Smooth muscle cell (in vitro differentiated cells): ENCODE results near the gene RTL10. TPM values are rescaled to one million over a fixed set of nuclear protein-coding genes. Genes with fewer than 3 reads are reported as not detected.

Experiments
- DNase-seq: peaks from one replicate; lab custom pipeline; 2025; ENCODE audit not compliant: unreplicated experiment; lab: John Stamatoyannopoulos, UW
- H2AFZ ChIP-seq: fragments of 200-600 bp; sonication (generic); 2 replicates; pipeline ENCODE4 v1.6.0; 2016; ENCODE audit warnings: antibody characterized with exemption, low read depth, mild to moderate bottlenecking
- H3F3A ChIP-seq: fragments of 200-600 bp; sonication (generic); 2 replicates; pipeline ENCODE4 v1.6.0; 2017; ENCODE audit warnings: antibody characterized with exemption, low read depth
- H3K27ac ChIP-seq: fragments of 200-600 bp; sonication (generic); 2 replicates; pipeline ENCODE4 v1.5.1; 2016; ENCODE audit warnings: low read depth, mild to moderate bottlenecking
- H3K27me3 ChIP-seq: fragments of 200-600 bp; sonication (generic); 2 replicates; pipeline ENCODE4 v1.6.1; 2016; ENCODE audit warnings: low read depth, mild to moderate bottlenecking
- H3K36me3 ChIP-seq: fragments of 200-600 bp; sonication (generic); 2 replicates; pipeline ENCODE4 v1.5.1; 2016; ENCODE audit warnings: low read depth
- H3K4me1 ChIP-seq: fragments of 200-600 bp; sonication (generic); 2 replicates; pipeline ENCODE4 v1.5.1; 2016; ENCODE audit warnings: low read depth
- H3K4me2 ChIP-seq: fragments of 200-600 bp; sonication (generic); 2 replicates; pipeline ENCODE4 v1.6.0; 2016; ENCODE audit warnings: mild to moderate bottlenecking
- H3K4me3 ChIP-seq: fragments of 200-600 bp; sonication (generic); 2 replicates; pipeline ENCODE4 v1.5.1; 2016; ENCODE audit warnings: mild to moderate bottlenecking
- H3K79me2 ChIP-seq: fragments of 200-600 bp; sonication (generic); 2 replicates; pipeline ENCODE4 v1.6.0; 2016; ENCODE audit warnings: low read depth, mild to moderate bottlenecking
- H3K9ac ChIP-seq: fragments of 200-600 bp; sonication (generic); 2 replicates; pipeline ENCODE4 v1.6.0; 2016; ENCODE audit warnings: low read depth
- H3K9me3 ChIP-seq: fragments of 200-600 bp; sonication (generic); replicated peaks from 2 replicates; pipeline ENCODE4 v1.5.1; 2016; ENCODE audit warnings: low read depth
- H4K20me1 ChIP-seq: fragments of 200-600 bp; sonication (generic); 2 replicates; pipeline ENCODE4 v1.6.0; 2016; ENCODE audit warnings: low read depth
- CTCF ChIP-seq: fragments of 200-600 bp; sonication (generic); IDR thresholded peaks from 2 replicates; pipeline ENCODE4 v1.5.1; 2017; ENCODE audit warnings: borderline replicate concordance, mild to moderate bottlenecking, antibody characterized with exemption; ENCODE audit not compliant: insufficient read depth, poor library complexity, severe bottlenecking
- WGBS: methylation state at CpG from one replicate; pipeline ENCODE4 v1.1.7; 2016; ENCODE audit warnings: low lambda C conversion rate; 5-methylcytosine and 5-hydroxymethylcytosine counted together
- polyA plus RNA-seq: library from polyadenylated mRNA; unstranded; fragments of >200 nt; fragmentation: Nextera tagmentation; extraction: Ambion mirVana; gene quantifications from 2 replicates; pipeline ENCODE4 v1.2.1, GENCODE V29; 2016
- total RNA-seq: library from RNA; depleted of rRNA; stranded (reverse); fragments of >200 nt; gene quantifications from 2 replicates; pipeline ENCODE4 v1.2.3, GENCODE V29; 2014

The RTL10 gene
- total and polyA plus RNA-seq, 2 experiments from 2014 or later: 3.8 to 7.5 TPM

GRCh38 chr22:19810381-19811201 is 44.1 kb downstream of the RTL10 start:
- H3K4me1 ChIP-seq: no peaks in the 10 kb centered on the region
- H3K4me2 ChIP-seq: no peak overlapping the region
- no peaks in the 10 kb centered on the region for H4K20me1 ChIP-seq
- H3K9me3 ChIP-seq: no peaks in the 10 kb centered on the region
- DNase-seq: no peak
- H3K79me2 ChIP-seq: no peaks in the 10 kb centered on the region
- no peak overlapping the region for H3K27ac ChIP-seq
- no peaks in the 10 kb centered on the region for H3K36me3 ChIP-seq
- H3K27me3 ChIP-seq: no peaks in the 10 kb centered on the region
- TF ChIP-seq CTCF: no peak
- no peak overlapping the region for H3K9ac ChIP-seq
- H3F3A ChIP-seq: no peaks in the 10 kb centered on the region
- H3K4me3 ChIP-seq: no peak overlapping the region
- H2AFZ ChIP-seq: no peak overlapping the region
- 84% methylated on average over 23 of the region's 23 CpGs for WGBS

- Histone ChIP-seq H3K9me3 (no peaks in the 10 kb centered on the region), H4K20me1 (no peaks in the 10 kb centered on the region), H2AFZ (no peak overlapping the region), H3F3A (no peaks in the 10 kb centered on the region), H3K36me3 (no peaks in the 10 kb centered on the region), H3K9ac (no peak overlapping the region), H3K4me3 (no peak overlapping the region), H3K27me3 (no peaks in the 10 kb centered on the region), H3K4me1 (no peaks in the 10 kb centered on the region), H3K79me2 (no peaks in the 10 kb centered on the region), H3K27ac (no peak overlapping the region), H3K4me2 (no peak overlapping the region)
- WGBS: 98% methylated on average over 3 of the region's 3 CpGs
- DNase-seq: no peak
- TF ChIP-seq CTCF: no peak
These were observed 44.9 kb downstream of the RTL10 start for GRCh38 chr22:19809741-19810140.

GRCh38 chr22:19808873-19809478 is 45.7 kb downstream of the RTL10 start:
- no peak for DNase-seq
- H3K9ac ChIP-seq: no peak overlapping the region
- TF ChIP-seq CTCF: no peak
- no peaks in the 10 kb centered on the region for H3F3A ChIP-seq
- H3K36me3 ChIP-seq: no peaks in the 10 kb centered on the region
- H3K27ac ChIP-seq: no peak overlapping the region
- no peaks in the 10 kb centered on the region for H3K4me1 ChIP-seq
- H2AFZ ChIP-seq: no peak overlapping the region
- no peaks in the 10 kb centered on the region for H4K20me1 ChIP-seq
- H3K9me3 ChIP-seq: no peaks in the 10 kb centered on the region
- H3K4me3 ChIP-seq: no peak overlapping the region
- H3K27me3 ChIP-seq: no peaks in the 10 kb centered on the region
- H3K79me2 ChIP-seq: no peaks in the 10 kb centered on the region
- no peak overlapping the region for H3K4me2 ChIP-seq
- 93% methylated on average over 11 of the region's 11 CpGs for WGBS
